Mesodermal cell (in vitro differentiated cells): ENCODE measurements around the gene LRRFIP2.

Experiments
- H3K27ac ChIP-seq: 2 replicates; pipeline ENCODE4 v1.7.0; 2013; ENCODE audit warnings: mild to moderate bottlenecking, low read depth, low read length, moderate library complexity; ENCODE audit not compliant: severe bottlenecking
- H3K36me3 ChIP-seq: 2 replicates; pipeline ENCODE4 v1.7.1; 2013; ENCODE audit warnings: mild to moderate bottlenecking, low read length, moderate library complexity; ENCODE audit not compliant: control insufficient read depth, insufficient read depth
- H3K4me1 ChIP-seq: one replicate; pipeline ENCODE4 v1.7.1; 2013; ENCODE audit warnings: mild to moderate bottlenecking, low read length; ENCODE audit not compliant: insufficient read depth, control insufficient read depth, poor library complexity, severe bottlenecking
- H3K4me3 ChIP-seq: 2 replicates; pipeline ENCODE4 v1.7.0; 2013; ENCODE audit warnings: low read length, control low read depth, mild to moderate bottlenecking; ENCODE audit not compliant: insufficient read depth, poor library complexity, severe bottlenecking; ENCODE audit errors: extremely low read depth
- H3K9me3 ChIP-seq: 2 replicates; pipeline ENCODE4 v1.7.1; 2013; ENCODE audit warnings: mild to moderate bottlenecking, low read length, moderate library complexity; ENCODE audit not compliant: control insufficient read depth
- WGBS, 2 experiments: methylation state at CpG; one replicate each; pipeline ENCODE4 v1.1.5; 2013; ENCODE audit warnings: missing lambda C conversion rate in 2 of 2; ENCODE audit not compliant: insufficient coverage in 2 of 2; 5-methylcytosine and 5-hydroxymethylcytosine counted together

LRRFIP2 gene

DNA sequence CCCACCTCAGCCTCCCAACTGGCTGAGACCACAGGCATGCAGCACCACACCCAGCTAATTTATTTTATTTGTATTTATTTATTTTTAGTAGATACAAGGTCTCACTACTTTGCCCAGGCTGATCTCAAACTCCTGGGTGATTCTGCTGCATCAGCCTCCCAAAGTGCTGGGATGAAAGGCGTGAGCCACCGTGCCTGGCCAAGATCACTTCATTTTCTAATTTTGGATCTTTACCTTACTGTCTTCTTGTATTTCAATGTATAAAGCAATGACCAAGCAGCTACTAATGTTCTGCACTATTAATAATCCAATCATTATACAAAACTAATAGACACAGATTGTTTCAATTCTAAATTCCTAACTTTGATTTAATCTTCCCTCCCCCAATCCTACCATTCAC, 56.2 kb downstream of the LRRFIP2 start:
- no peak overlapping the region for H3K4me3 ChIP-seq
- no peaks in the 10 kb centered on the region for H3K4me1 ChIP-seq
- WGBS, 2 experiments = 100% methylated on average over 1 to 2 of the region's 2 CpGs
- H3K27ac ChIP-seq = no peak overlapping the region
- H3K36me3 ChIP-seq = peaks cover 11% of the 10 kb centered on the region
- no peaks in the 10 kb centered on the region for H3K9me3 ChIP-seq

DNA sequence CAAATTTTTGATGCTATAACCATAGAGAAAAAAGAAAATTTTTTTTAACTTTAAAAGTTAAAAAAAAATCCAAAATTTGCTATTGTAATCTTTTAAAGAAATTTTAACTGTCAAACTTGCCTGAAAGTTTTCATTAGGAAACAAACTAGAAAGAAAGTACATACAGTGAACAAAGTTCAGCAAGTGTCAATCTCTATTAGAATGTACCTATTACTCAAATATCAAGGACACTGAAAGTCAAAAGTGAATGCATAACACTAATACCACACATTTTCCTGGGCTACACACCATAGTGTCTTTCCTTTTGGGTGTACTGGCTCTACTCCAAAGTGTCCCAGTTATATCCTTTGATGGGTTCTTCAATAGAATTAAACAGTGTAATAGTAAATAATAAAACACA, 56.8 kb downstream of the LRRFIP2 start:
- no peaks in the 10 kb centered on the region for H3K9me3 ChIP-seq
- no peak overlapping the region for H3K27ac ChIP-seq
- no peaks in the 10 kb centered on the region for H3K4me1 ChIP-seq
- H3K36me3 ChIP-seq = peaks cover 14% of the 10 kb centered on the region
- no peak overlapping the region for H3K4me3 ChIP-seq

DNA sequence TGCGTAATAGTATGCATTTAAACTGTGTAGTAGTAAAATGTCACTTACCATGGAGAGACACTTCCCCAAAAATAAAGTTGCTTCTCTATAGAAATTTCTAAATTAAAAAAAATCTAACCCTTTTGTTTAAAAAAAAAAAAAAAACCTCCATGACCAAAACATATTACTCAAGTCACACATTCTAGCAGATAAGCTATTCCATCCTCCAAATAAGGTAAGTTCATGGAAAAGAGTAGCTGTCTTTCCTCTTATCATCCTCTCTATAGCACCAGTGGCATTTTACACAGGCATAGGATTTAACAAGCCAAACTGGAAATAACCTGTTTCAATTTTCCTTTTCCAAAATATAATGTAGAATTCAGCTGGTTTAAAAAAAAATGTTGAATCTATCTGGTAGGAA, 57.4 kb downstream of the LRRFIP2 start:
- Histone ChIP-seq H3K27ac (no peak overlapping the region), H3K4me1 (no peaks in the 10 kb centered on the region), H3K4me3 (no peak overlapping the region), H3K36me3 (peaks cover 14% of the 10 kb centered on the region), H3K9me3 (no peaks in the 10 kb centered on the region)
- no CpG with 5 or more reads among the region's 1 CpG for WGBS, 2 experiments

DNA sequence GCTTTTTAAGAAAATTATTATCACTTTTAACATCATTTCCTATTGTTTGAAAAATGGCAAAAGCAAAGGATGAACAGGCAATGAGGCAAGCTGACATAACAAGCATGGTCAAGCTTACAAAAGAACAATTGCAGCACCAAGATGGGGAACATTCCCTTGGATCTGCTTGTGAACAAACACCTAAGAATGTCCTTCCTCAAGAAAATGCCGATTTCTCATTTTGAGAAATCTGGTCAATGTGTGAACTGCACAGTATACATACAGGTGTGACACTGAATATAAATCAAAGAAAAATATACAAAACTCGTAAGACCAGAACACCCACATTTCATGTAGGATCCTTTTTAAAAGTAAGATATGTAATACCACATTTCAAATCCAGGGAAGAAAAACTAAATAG, 58.9 kb downstream of the LRRFIP2 start:
- Histone ChIP-seq H3K27ac (no peak overlapping the region), H3K4me3 (no peak overlapping the region), H3K9me3 (no peaks in the 10 kb centered on the region)

DNA sequence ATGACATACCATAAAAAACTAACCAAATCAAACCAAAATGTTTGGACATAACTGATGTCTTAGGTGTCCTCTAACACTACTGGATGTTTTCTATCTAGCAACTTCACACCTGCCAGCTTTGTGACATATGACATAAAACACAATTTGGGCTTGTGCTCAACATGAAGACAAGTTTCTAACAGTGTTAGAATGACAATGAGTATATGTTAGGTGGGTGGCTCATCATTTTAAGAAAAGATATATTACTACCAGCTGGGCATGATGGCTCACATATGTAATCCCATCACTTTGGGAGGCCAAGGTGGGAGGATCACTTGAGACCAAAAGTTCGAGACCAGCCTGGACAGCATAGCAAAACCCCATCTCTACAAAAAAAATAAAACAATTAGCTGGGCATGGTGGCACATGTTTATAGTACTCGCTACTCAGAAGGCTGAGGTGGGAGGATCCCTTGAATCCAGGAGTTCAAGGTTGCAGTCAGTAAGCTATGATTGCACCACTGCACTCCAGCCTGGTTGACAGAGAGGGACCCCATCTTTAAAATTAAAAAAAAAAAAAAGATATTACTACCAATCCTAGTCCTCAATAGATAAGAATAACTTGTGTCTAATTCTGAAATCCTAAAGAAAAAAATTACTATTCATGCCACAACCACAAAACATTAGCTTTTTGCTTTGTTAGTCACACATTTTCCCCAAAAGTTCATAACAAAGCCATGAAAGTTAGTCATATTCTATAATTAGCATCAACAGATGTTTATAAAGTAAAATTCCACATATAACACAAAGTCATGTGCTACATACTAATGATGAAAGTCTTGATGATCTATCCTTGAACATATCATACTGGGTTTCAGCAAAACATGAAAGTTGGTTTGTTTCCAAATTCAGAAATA, 59.9 kb downstream of the LRRFIP2 start:
- H3K9me3 ChIP-seq = no peaks in the 10 kb centered on the region
- H3K27ac ChIP-seq = no peak overlapping the region
- no peak overlapping the region for H3K4me3 ChIP-seq
- no peaks in the 10 kb centered on the region for H3K4me1 ChIP-seq
- 100% methylated on average over 1 of the region's 2 CpGs for whole genome bisulfite sequencing, 2 experiments
- H3K36me3 ChIP-seq = peaks cover 10% of the 10 kb centered on the region

More for the DNA sequence above, 58.9 kb downstream of the LRRFIP2 start:
- no CpG with 5 or more reads among the region's 2 CpGs for WGBS, 2 experiments
- Histone ChIP-seq H3K4me1 (no peaks in the 10 kb centered on the region), H3K36me3 (peaks cover 10% of the 10 kb centered on the region)

DNA sequence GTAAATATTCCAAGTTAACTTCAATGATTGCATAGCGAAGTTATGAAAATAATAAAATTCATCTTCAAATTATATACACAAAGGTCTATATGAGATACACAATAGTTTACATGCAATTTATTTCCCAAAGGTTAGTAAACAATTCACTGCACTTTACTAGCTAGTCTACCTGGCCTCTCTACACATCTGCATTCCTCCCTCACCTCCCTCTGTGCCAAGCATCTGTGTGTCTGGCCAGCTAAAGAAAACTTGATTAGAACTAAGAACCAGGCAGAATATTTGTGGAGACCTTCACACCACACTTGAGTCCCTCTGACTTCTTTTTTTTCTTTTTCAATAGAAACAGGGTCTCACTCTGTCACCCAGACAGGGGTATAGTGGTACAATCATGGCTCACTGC, 61.4 kb downstream of the LRRFIP2 start:
- H3K36me3 ChIP-seq = peaks cover 10% of the 10 kb centered on the region
- no peaks in the 10 kb centered on the region for H3K4me1 ChIP-seq
- H3K9me3 ChIP-seq = no peaks in the 10 kb centered on the region
- no peak overlapping the region for H3K4me3 ChIP-seq
- H3K27ac ChIP-seq = no peak overlapping the region
- no CpG with 5 or more reads among the region's 1 CpG for WGBS, 2 experiments

DNA sequence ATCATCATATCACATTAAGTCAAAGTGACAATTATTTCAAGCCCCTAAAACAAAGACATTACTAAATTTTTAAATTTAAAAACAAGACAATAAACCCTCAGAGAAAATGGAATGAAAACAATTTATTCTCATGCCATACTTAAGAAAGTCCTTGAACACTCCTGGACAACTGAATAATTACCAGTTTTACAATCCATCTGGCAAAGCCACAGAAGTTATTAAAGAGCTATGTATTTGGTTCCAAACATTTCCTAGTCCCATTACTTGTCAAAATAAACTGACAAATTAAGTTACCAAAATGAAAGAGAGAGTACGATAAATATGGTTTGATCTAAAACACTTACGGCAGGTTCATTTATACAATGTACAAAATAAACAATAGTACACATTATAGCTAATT, 63.2 kb downstream of the LRRFIP2 start:
- H3K36me3 ChIP-seq = peaks cover 10% of the 10 kb centered on the region
- no peak overlapping the region for H3K4me3 ChIP-seq
- H3K4me1 ChIP-seq = no peaks in the 10 kb centered on the region
- no CpG with 5 or more reads among the region's 2 CpGs for whole genome bisulfite sequencing, 2 experiments
- H3K9me3 ChIP-seq = no peaks in the 10 kb centered on the region
- H3K27ac ChIP-seq = no peak overlapping the region

DNA sequence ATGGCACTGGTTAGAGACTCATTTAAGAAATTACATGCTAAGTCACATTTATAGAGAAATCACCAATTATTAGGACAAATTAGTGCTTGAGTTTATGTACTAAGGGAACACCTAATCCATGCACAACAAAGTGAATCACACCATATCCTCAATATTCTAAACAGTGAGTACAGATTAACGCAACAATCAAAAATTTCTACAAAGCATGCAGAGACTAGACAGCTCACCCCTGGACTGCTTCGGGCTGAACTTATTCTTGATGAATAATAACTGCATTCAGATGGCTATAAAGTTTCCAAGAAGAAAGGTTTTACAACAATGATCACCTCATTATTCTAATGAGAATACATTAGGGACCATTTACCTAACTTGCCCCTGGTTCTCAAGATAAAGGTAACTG, 66.5 kb downstream of the LRRFIP2 start:
- no peaks in the 10 kb centered on the region for H3K4me1 ChIP-seq
- no peak overlapping the region for H3K27ac ChIP-seq
- H3K9me3 ChIP-seq = no peaks in the 10 kb centered on the region
- WGBS, 2 experiments = 100% methylated on average over 1 of the region's 2 CpGs; no CpG with 5 or more reads in 1 of the 2 experiments
- H3K36me3 ChIP-seq = peaks cover under 1% of the 10 kb centered on the region
- H3K4me3 ChIP-seq = no peak overlapping the region

DNA sequence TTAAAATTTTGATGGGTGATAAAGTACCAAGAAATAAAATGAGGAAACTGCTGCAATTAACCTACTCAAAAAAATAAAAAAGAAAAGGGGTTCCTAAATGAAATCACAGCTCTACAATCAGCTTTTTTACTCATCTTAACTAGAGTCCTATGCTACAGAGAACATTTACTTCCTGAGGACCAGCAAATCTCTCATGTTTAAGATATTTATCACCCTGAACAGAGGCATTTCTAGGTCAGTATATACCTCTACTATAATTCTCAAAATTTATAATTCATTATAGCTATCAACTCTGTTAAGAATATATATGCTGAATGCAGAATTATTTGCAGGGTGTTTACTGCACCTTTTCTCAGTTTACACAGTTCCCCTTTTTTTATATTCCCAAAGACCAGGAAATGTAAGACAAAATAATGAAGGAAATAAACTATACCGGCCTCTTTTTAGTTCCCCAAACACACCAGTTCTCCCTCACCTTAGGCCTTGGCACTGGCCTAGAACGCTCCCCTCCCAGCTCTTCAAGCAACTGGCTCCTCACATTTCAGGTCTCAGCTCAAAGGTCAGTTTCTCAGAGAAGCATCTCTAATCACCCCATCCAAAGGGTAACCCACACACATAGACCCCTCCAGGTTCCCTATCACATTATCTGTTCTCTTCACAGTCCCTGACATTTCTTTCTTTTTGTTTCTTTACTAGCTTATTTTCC, 71.1 kb downstream of the LRRFIP2 start:
- no peaks in the 10 kb centered on the region for H3K4me1 ChIP-seq
- no peaks in the 10 kb centered on the region for H3K36me3 ChIP-seq
- WGBS, 2 experiments = 91 to 95% methylated on average over 2 of the region's 2 CpGs
- H3K4me3 ChIP-seq = no peak overlapping the region
- H3K9me3 ChIP-seq = no peaks in the 10 kb centered on the region
- no peak overlapping the region for H3K27ac ChIP-seq

DNA sequence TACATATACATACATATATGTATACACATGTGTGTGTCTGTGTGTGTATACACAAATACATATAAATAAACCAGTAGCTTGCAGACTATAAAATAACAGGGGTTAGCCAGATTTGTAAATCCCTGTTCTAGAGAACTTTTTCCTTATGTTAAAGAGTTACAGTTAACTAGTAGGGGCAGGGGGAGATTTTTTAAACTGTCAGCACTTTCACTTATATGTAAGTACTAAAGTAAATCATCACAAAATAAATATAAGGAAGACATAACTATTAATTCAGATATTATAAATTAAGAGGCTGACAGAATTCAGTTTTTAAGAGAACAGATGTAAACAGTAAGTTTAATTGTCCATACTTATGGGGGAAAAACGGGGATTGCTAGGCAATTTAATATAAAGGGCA, 74.0 kb downstream of the LRRFIP2 start:
- Histone ChIP-seq H3K27ac (no peak overlapping the region), H3K36me3 (peaks cover 4% of the 10 kb centered on the region), H3K4me1 (peaks cover under 1% of the 10 kb centered on the region), H3K9me3 (no peaks in the 10 kb centered on the region), H3K4me3 (no peak overlapping the region)
- WGBS, 2 experiments = 88 to 100% methylated on average over 1 of the region's 1 CpG

DNA sequence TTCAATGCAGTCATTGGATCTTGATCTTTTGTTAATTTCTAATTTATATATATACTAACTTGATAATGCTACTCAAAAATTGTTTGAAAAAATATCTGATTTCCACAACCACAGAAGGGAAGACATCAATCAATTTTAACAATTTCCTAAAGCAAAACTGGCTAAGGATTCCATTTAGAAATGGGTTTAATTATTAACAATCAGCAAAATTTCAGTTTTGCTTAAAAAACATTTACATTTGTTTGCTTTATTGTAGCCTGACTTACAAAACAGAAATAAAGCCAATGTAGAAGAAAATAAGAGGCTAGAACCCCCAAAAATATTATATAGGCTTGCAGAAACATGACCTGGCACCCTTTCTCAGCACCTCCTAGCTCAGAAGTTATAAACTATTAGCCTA, 74.9 kb downstream of the LRRFIP2 start:
- no peak overlapping the region for H3K4me3 ChIP-seq

More for the DNA sequence above, 74.9 kb downstream of the LRRFIP2 start:
- Histone ChIP-seq H3K36me3 (peaks cover 7% of the 10 kb centered on the region), H3K9me3 (no peaks in the 10 kb centered on the region), H3K27ac (no peak overlapping the region), H3K4me1 (peaks cover 9% of the 10 kb centered on the region)
